Chondrocyte (in vitro differentiated cells): ENCODE measurements around the gene MVP. TPM values are rescaled to one million over a fixed set of nuclear protein-coding genes. Genes with fewer than 3 reads are reported as not detected.

ENCODE experiments used
- DNase-seq: peaks from one replicate; pipeline ENCODE4 v3.0.0; 2021; ENCODE audit warnings: mixed read lengths, low spot score
- H3K27ac Mint-ChIP-seq: one replicate; pipeline ENCODE4 v1.8.0; 2021; ENCODE audit warnings: mild to moderate bottlenecking, moderate library complexity, mixed read lengths; ENCODE audit not compliant: unreplicated experiment
- H3K27me3 Mint-ChIP-seq: 2 replicates; pipeline ENCODE4 v1.8.0; 2021; ENCODE audit warnings: low read depth, mixed read lengths
- H3K36me3 Mint-ChIP-seq: 2 replicates; pipeline ENCODE4 v1.8.0; 2021; ENCODE audit warnings: low read depth, mixed read lengths
- H3K4me1 Mint-ChIP-seq: 2 replicates; pipeline ENCODE4 v1.8.0; 2021; ENCODE audit warnings: low read depth, mild to moderate bottlenecking, mixed read lengths
- H3K4me3 Mint-ChIP-seq: one replicate; pipeline ENCODE4 v1.8.0; 2021; ENCODE audit warnings: mild to moderate bottlenecking, moderate library complexity, mixed read lengths; ENCODE audit not compliant: unreplicated experiment
- H3K9me3 Mint-ChIP-seq: 2 replicates; pipeline ENCODE4 v1.8.0; 2021; ENCODE audit warnings: low read depth, mixed read lengths
- CTCF ChIP-seq: fragments of 200-600 bp; sonication (generic); IDR thresholded peaks from 2 replicates; pipeline ENCODE4 v1.5.0; 2021; ENCODE audit warnings: antibody characterized with exemption, mild to moderate bottlenecking, moderate library complexity
- total RNA-seq: library from RNA; stranded (reverse); gene quantifications from 3 replicates; pipeline ENCODE4 v1.2.1, GENCODE V29; 2021

MVP gene
- total RNA-seq, 1 donor from 2014 or later = 101 TPM

GRCh38 chr16:29812754-29813643 lies 7.3 kb upstream of the MVP start:
- H3K27ac Mint-ChIP-seq = peak overlapping the region; percentile 97
- peaks cover 9% of the 10 kb centered on the region for H3K36me3 Mint-ChIP-seq
- H3K9me3 Mint-ChIP-seq = no peaks in the 10 kb centered on the region
- no peak for TF ChIP-seq CTCF
- no peaks in the 10 kb centered on the region for H3K27me3 Mint-ChIP-seq
- H3K4me3 Mint-ChIP-seq = peak overlapping the region; percentile 82
- DNase-seq = no peak
- H3K4me1 Mint-ChIP-seq = peaks cover 73% of the 10 kb centered on the region

- no peaks in the 10 kb centered on the region for H3K27me3 Mint-ChIP-seq
- H3K36me3 Mint-ChIP-seq = peaks cover 8% of the 10 kb centered on the region
- H3K4me3 Mint-ChIP-seq = no peak overlapping the region
- no peak for DNase-seq
- no peak for TF ChIP-seq CTCF
- H3K27ac Mint-ChIP-seq = peak overlapping the region; percentile 49
- no peaks in the 10 kb centered on the region for H3K9me3 Mint-ChIP-seq
- peaks cover 68% of the 10 kb centered on the region for H3K4me1 Mint-ChIP-seq
Measured at GRCh38 chr16:29813644-29814562, 6.4 kb upstream of the MVP start.

GRCh38 chr16:29814592-29814991 lies 5.7 kb upstream of the MVP start:
- Mint-ChIP-seq H3K27ac (peak overlapping the region; percentile 95), H3K4me3 (peak overlapping the region; percentile 88), H3K27me3 (no peaks in the 10 kb centered on the region), H3K4me1 (peaks cover 71% of the 10 kb centered on the region), H3K36me3 (peaks cover 13% of the 10 kb centered on the region), H3K9me3 (no peaks in the 10 kb centered on the region)
- TF ChIP-seq CTCF = no peak
- DNase-seq = no peak

GRCh38 chr16:29815032-29815721 lies 5.1 kb upstream of the MVP start:
- H3K36me3 Mint-ChIP-seq = peaks cover 12% of the 10 kb centered on the region
- H3K4me3 Mint-ChIP-seq = peak overlapping the region; percentile 88
- DNase-seq = no peak
- H3K27ac Mint-ChIP-seq = peak overlapping the region; percentile 95
- no peaks in the 10 kb centered on the region for H3K27me3 Mint-ChIP-seq
- H3K9me3 Mint-ChIP-seq = no peaks in the 10 kb centered on the region
- TF ChIP-seq CTCF = no peak
- peaks cover 71% of the 10 kb centered on the region for H3K4me1 Mint-ChIP-seq
